Tongue (tissue), 2 donors: ENCODE measurements around the gene KDM4B. TPM values are rescaled to one million over a fixed set of nuclear protein-coding genes. Genes with fewer than 3 reads are reported as not detected.
"Not testable (repeated sequence)": the region's sequence is repeated elsewhere in the genome, so short reads cannot be mapped to it uniquely, and the experiment has no call there.

Experiments
- DNase-seq: peaks from one replicate; pipeline ENCODE4 v3.0.0-alpha.2; 2015
- total RNA-seq: library from RNA; depleted of rRNA; stranded (reverse); fragments of >200 nt; gene quantifications from one replicate; pipeline ENCODE4 v1.2.3, GENCODE V29; 2014

Gene KDM4B
- total RNA-seq, 1 donor from 2014 or later, result 28.1 TPM

- DNase-seq, result no peak
These were observed 182.2 kb downstream of the KDM4B start for GRCh38 chr19:5150902-5151741.

GRCh38 chr19:5152013-5152763 lies 183.3 kb downstream of the KDM4B start:
- DNase-seq, result no peak

- DNase-seq, result no peak
These were observed 184.0 kb downstream of the KDM4B start for GRCh38 chr19:5152767-5153532.

GRCh38 chr19:5153601-5154128 lies 184.8 kb downstream of the KDM4B start:
- no peak for DNase-seq

- no peak for DNase-seq
These were observed 185.4 kb downstream of the KDM4B start for GRCh38 chr19:5154129-5154798.

GRCh38 chr19:5154799-5155426 lies 186.0 kb downstream of the KDM4B start:
- DNase-seq, result no peak

- DNase-seq, result peak; percentile 91
These were observed 186.8 kb downstream of the KDM4B start for GRCh38 chr19:5155586-5156210.

GRCh38 chr19:5156231-5156986 lies 187.5 kb downstream of the KDM4B start:
- DNase-seq, result peak; percentile 45

- DNase-seq, result no peak
These were observed 188.3 kb downstream of the KDM4B start for GRCh38 chr19:5157186-5157585.

- not testable (repeated sequence) for DNase-seq
These were observed 189.7 kb downstream of the KDM4B start for GRCh38 chr19:5158549-5159134.

- DNase-seq, result not testable (repeated sequence)
These were observed 191.4 kb downstream of the KDM4B start for GRCh38 chr19:5160158-5160795.

GRCh38 chr19:5164845-5165696 lies 196.2 kb downstream of the KDM4B start:
- not testable (repeated sequence) for DNase-seq

GRCh38 chr19:5165697-5166019 lies 196.7 kb downstream of the KDM4B start:
- DNase-seq, result no peak

GRCh38 chr19:5166262-5166661 lies 197.3 kb downstream of the KDM4B start:
- no peak for DNase-seq

- no peak for DNase-seq
These were observed 201.4 kb downstream of the KDM4B start for GRCh38 chr19:5170329-5170745.

- no peak for DNase-seq
These were observed 202.8 kb downstream of the KDM4B start for GRCh38 chr19:5171711-5172110.

- peak; percentile 18 for DNase-seq
These were observed 204.1 kb downstream of the KDM4B start for GRCh38 chr19:5172859-5173630.
